Nephron (organoid): ENCODE data around the gene HDAC4.

ENCODE experiments used
- H3K27ac Mint-ChIP-seq, 3 experiments: 2 replicates each; pipeline ENCODE4 v1.8.0; 2020; ENCODE audit warnings: mixed read lengths in 3 of 3, mild to moderate bottlenecking in 2 of 3, moderate library complexity in 1 of 3
- H3K27me3 Mint-ChIP-seq: 2 replicates; pipeline ENCODE4 v1.8.0; 2021; ENCODE audit warnings: low read depth, mild to moderate bottlenecking, moderate library complexity, mixed read lengths
- H3K36me3 Mint-ChIP-seq: 2 replicates; pipeline ENCODE4 v1.8.0; 2020; ENCODE audit warnings: low read depth, mixed read lengths
- H3K4me1 Mint-ChIP-seq: 2 replicates; pipeline ENCODE4 v1.8.0; 2020; ENCODE audit warnings: mixed read lengths
- H3K4me3 Mint-ChIP-seq, 3 experiments: 2 replicates each; pipeline ENCODE4 v1.8.0; 2020; ENCODE audit warnings: mild to moderate bottlenecking in 3 of 3, mixed read lengths in 3 of 3, moderate library complexity in 2 of 3
- H3K9me3 Mint-ChIP-seq: 2 replicates; pipeline ENCODE4 v1.8.0; 2020; ENCODE audit warnings: mixed read lengths
- TF ChIP-seq, protein P1 (sequence below), 3 experiments: fragments of 200-600 bp; sonication (generic); IDR thresholded peaks; one replicate each; pipeline ENCODE4 v1.5.0; 2021; ENCODE audit warnings: antibody characterized with exemption in 3 of 3; ENCODE audit not compliant: unreplicated experiment in 3 of 3

The HDAC4 gene

DNA sequence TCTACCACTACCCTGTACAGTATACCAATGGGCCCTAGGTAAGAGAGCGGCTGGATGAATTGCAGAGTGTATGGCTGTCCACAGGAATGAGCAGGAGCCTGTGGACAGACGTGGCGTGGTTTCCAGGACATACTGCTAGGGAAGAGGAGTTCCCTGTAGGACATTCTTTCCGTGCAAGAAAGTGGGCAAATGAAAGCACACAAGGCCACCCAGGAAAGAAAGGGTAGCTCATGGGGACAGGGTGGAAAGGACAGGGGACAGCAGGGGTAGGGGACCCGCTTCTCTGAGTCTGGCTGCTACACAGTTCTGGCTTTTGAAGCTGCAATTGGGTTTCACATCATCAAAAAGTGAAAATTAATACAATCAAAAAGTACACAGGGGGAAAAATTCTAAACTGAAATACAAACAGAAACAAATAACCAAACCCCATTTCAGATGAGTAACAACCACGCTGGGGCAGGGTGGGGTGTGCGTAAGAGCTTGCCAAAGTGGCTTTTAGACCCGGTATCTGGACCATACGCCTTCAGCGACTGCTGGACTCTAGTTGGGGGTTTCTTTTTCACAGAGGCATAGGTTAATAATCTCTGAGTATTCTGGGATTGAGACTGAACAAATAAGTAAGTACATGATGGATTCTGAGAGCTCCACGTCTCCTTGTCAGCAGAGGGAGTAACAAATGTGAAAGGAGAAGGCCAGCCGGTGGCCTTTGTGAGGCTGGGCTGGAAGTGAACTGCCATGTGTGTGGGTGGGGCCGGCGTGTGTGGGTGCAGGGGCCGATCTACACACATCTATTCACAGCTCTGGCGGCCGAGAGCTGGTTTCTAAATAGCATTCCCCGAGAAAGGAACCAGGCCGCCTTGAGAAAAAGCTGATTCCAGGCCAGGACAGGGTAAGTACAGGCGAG is 84.0 kb downstream of the HDAC4 start:
- H3K4me3 Mint-ChIP-seq: peak overlapping the region; percentile 29 to 70 (median 63)
- peaks cover 16% of the 10 kb centered on the region for H3K9me3 Mint-ChIP-seq
- peak overlapping the region; percentile 87 to 93 (median 92) for H3K27ac Mint-ChIP-seq
- H3K27me3 Mint-ChIP-seq: no peaks in the 10 kb centered on the region
- H3K4me1 Mint-ChIP-seq: peaks cover 80% of the 10 kb centered on the region
- peaks cover 40% of the 10 kb centered on the region for H3K36me3 Mint-ChIP-seq
- TF ChIP-seq, protein P1, sequence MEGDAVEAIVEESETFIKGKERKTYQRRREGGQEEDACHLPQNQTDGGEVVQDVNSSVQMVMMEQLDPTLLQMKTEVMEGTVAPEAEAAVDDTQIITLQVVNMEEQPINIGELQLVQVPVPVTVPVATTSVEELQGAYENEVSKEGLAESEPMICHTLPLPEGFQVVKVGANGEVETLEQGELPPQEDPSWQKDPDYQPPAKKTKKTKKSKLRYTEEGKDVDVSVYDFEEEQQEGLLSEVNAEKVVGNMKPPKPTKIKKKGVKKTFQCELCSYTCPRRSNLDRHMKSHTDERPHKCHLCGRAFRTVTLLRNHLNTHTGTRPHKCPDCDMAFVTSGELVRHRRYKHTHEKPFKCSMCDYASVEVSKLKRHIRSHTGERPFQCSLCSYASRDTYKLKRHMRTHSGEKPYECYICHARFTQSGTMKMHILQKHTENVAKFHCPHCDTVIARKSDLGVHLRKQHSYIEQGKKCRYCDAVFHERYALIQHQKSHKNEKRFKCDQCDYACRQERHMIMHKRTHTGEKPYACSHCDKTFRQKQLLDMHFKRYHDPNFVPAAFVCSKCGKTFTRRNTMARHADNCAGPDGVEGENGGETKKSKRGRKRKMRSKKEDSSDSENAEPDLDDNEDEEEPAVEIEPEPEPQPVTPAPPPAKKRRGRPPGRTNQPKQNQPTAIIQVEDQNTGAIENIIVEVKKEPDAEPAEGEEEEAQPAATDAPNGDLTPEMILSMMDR (IDR thresholded peaks at IDR 0.05; ENCODE audit: unreplicated experiment in 3 of 3): peak in 1 of 3 experiments; percentile 25

GRCh38 chr2:239315308-239315707 is 85.5 kb downstream of the HDAC4 start:
- H3K9me3 Mint-ChIP-seq: peaks cover 16% of the 10 kb centered on the region
- peak overlapping the region in 2 of 3 experiments; percentile 33 to 93 for H3K27ac Mint-ChIP-seq
- H3K4me1 Mint-ChIP-seq: peaks cover 83% of the 10 kb centered on the region
- peaks cover 37% of the 10 kb centered on the region for H3K36me3 Mint-ChIP-seq
- H3K4me3 Mint-ChIP-seq: no peak overlapping the region
- no peaks in the 10 kb centered on the region for H3K27me3 Mint-ChIP-seq
- TF ChIP-seq, protein P1 (IDR thresholded peaks at IDR 0.05; ENCODE audit: unreplicated experiment in 3 of 3): no peak

DNA sequence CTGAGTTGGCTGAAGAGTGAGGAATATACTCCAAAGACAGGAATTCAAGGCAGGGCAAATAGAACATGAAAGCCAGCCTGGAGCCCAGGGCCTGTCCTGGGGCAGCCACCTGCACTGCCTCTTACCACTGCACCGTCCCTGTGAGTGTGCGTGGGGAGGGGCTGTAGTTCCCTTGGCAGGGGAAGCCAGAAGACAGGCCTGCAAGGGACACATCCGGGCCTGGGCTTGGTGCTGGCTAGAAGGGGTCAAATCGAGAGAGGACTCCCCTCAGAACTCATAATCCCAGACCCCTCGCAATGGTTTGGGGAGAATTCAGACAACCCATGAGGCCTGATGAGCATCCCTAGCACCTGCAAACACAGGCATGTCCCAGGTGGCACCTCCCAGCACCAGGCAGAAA is 87.0 kb downstream of the HDAC4 start:
- TF ChIP-seq, protein P1 (IDR thresholded peaks at IDR 0.05; ENCODE audit: unreplicated experiment in 3 of 3): no peak
- peaks cover 89% of the 10 kb centered on the region for H3K4me1 Mint-ChIP-seq
- H3K27ac Mint-ChIP-seq: peak overlapping the region; percentile 25 to 99 (median 67)
- H3K27me3 Mint-ChIP-seq: peaks cover 4% of the 10 kb centered on the region
- peaks cover 37% of the 10 kb centered on the region for H3K36me3 Mint-ChIP-seq
- peak overlapping the region in 1 of 3 experiments; percentile 26 for H3K4me3 Mint-ChIP-seq
- peaks cover 16% of the 10 kb centered on the region for H3K9me3 Mint-ChIP-seq

GRCh38 chr2:239312741-239313667 is 87.8 kb downstream of the HDAC4 start:
- TF ChIP-seq, protein P1 (IDR thresholded peaks at IDR 0.05; ENCODE audit: unreplicated experiment in 3 of 3): no peak
- Mint-ChIP-seq H3K36me3 (peaks cover 35% of the 10 kb centered on the region), H3K4me1 (peaks cover 89% of the 10 kb centered on the region), H3K4me3 (peak overlapping the region in 1 of 3 experiments; percentile 26), H3K27me3 (peaks cover 4% of the 10 kb centered on the region), H3K27ac (peak overlapping the region; percentile 25 to 99 (median 67)), H3K9me3 (peaks cover 16% of the 10 kb centered on the region)

- Mint-ChIP-seq H3K9me3 (peaks cover 16% of the 10 kb centered on the region), H3K27me3 (peaks cover 4% of the 10 kb centered on the region), H3K27ac (peak overlapping the region; percentile 64 to 99 (median 87)), H3K4me1 (peaks cover 88% of the 10 kb centered on the region), H3K4me3 (peak overlapping the region in 1 of 3 experiments; percentile 53), H3K36me3 (peaks cover 31% of the 10 kb centered on the region)
- TF ChIP-seq, protein P1 (IDR thresholded peaks at IDR 0.05; ENCODE audit: unreplicated experiment in 3 of 3): no peak
Measured at GRCh38 chr2:239312081-239312511, 88.7 kb downstream of the HDAC4 start.
